T-helper 22 cell (primary cell): ENCODE measurements around the gene SIK1.
"Not testable (repeated sequence)": the region's sequence is repeated elsewhere in the genome, so short reads cannot be mapped to it uniquely, and the experiment has no call there.

Experiments
- DNase-seq: peaks from one replicate; pipeline ENCODE4 v3.0.0-alpha.2; 2020; ENCODE audit warnings: low read depth

Gene SIK1

DNA sequence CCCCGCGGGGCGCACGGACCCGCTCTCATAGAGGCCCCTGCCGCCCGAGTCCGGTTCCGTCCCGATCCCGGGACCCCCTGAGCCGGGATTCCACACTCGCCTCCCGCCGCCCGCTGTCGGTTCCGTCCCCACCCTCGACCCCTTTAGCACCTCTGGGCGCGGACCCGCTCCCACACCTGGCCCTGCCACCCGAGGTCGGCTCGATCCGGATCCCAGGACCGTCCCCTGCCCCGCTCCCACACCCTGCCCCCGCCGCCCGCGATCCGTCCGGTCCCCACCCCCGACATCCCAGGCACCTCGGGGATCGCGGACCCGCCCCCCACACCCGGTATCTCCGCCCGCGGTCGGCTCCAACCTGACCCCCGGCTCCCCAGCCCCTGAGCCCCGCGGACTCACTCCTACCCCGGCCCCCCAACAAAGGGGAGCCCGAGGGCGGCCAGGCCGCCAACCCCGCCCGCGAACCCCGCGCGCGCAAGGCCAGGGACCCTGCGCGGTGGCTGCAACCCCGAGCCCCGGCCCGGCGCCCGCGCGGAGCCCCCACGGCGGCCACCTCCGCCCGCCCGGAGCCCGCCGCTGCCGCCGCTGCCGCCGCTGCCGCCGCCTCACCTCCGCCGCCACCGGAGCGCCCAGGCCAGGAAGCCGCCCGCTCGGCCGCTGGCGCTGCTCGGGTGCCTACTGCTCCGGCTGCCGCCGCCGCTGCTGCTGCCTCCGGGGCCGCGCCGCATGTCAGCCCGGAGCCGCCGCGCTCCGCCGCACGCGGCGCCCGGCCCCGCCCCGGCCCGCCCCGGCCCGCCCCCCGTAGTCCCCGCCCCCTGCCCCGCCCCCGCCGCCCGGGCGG is at the start of gene SIK1:
SIK1 (minus strand) TSS at position 728 of the 838 bp plus-strand sequence. CDS start 953 bp downstream, outside the sequence.
- not testable (repeated sequence) for DNase-seq

DNA sequence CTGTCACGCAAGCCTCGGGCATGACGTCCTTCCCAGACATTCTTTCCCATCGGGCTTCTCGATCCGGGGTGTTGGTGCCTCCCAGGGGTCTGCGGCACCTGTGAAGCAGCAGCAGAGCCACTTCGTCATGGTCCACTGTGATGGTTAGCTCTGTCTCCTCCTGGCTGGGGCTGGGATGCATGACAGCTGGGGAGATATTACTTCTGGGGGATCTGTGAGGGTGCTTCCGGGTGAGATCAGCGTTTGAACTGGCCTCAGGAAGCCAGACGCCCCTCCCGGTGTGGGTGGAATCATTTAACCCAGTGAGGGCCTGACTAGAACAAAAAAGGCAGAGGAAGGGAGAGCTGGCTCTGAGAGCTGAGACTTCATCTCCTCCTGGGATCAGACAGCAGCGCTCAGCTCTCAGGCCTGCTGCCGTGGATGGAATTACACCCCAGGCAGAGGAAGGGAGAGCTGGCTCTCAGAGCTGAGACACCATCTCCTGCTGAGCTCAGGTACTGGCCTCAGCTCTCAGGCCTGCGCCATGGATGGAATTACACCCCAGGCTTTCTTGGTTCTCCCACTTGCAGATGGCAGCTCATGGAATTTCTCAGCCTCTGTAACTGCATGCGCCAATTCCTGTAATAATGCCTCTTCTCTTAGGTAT is 44.8 kb upstream of the SIK1 start:
- not testable (repeated sequence) for DNase-seq

DNA sequence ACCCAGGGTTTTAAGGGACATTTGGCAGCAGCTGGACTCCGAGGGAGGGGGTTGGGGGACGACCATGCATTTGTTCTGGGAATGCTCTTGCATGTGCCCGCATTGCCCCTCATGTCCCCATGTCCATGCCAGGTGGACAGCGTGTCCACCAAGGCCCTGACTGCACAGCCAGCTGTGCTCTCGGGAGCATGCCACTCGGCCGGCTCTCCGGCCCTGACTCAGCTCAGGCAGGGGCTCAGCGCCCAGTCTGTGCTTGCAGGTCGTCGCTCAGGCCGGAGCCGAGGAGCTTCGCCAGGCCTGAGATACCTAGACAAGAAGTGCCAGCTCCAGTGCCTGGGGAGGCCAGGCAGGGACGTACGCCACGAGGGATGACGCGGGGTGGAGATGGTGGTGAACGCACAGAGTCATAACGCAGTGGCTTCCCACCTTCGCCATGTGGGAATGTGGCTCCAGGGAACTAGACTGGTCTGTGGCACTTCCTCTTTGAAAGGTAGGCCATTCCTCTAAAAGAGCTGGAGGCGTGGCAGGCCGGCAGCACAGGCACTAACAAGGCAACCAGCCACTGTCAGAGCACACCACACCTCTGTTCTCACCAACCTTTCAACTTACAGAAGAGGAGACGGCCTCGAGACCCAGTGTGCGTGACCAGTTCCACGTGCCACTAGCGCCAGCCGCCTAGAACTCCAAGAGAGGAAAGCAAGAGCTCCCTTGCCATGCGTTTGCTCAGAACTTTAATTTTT is 43.0 kb upstream of the SIK1 start:
- DNase-seq, result not testable (repeated sequence)

DNA sequence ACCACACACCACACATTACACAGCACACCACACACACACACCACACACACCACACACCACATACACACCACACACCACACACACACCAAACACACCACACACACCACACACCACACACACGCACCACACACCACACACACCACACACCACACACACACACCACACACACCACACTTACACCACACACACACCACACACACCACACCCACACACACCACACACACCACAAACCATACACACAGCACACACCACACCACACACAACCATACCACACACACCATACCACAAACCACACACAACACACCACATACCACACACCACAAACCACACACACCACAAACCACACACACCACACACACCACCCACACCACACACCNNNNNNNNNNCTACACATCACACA is 40.9 kb upstream of the SIK1 start:
- DNase-seq, result no peak

DNA sequence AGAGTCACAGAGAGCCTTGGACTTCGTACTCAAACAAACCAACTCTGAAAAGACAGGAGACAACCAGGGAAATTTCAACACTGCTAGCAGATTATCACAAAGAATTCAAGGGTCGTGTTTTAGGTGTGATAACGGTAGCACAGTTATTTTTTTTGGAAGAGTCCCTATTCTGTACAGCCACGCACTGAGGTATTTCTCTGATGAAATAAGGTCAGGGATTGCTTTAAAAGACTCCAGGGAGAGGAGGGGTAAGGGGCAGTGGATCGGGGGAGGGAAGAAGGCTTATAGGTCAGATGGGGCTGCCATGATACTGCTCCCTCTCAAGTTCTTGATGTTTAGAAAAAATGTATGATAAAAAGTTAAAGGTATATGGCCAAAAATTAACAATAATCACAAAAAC is 38.2 kb upstream of the SIK1 start:
- not testable (repeated sequence) for DNase-seq

DNA sequence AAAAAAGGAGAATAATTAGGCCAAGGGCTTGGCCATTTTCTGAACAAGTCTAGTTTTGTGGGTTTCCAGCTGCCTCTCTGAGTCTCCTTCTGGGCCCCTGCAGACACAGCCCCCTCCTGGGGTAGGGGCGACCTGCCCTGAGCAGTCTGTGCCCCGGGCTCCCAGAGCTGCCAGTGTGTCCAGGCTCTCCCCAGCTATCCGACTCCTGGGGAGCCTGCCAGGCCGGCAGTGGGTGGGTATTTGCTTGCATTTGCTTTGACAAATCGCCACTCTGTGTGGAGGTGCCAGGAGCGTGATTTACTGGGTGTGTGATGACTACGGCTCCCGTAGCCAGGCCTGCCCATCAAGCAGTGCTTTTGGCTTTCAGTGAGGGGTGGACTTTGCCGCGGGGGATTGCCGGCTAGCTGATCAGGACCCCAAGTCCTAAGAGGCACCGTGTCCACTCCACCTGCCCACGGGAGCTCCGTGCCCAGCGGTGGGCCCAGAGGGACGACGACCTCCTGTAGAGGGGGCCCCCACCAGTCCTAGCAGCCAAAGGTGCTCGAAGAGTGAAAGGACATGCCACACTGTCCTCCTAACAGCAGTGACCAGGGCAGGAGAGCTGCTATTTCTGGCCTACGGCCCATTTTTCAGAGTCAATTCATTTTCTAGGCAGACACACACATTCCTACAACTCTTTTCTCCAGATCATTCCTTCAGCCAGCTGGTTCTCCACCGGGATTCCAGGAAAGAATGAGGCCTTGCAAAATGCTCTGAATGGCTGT is 36.7 kb upstream of the SIK1 start:
- DNase-seq, result not testable (repeated sequence)

DNA sequence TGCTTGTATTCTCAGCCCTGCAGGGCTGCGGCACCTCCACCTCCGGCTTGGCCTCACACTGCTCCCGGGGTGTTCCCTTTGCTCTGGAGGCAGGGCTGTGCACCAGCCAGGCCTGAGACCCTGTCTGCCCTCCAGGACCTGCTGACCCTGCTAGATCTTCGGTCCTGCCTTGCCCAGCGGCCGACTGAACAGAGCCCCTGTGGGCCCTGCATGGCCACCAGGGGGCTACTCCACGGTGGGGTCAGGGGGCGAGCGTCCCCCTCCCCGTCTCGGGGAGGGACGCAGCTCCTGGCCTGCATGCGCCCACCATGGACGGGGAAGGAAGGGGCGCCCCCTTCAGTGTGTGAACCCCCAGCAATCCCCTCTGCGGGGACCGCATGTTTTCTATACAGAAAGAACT is 36.0 kb upstream of the SIK1 start:
- not testable (repeated sequence) for DNase-seq

DNA sequence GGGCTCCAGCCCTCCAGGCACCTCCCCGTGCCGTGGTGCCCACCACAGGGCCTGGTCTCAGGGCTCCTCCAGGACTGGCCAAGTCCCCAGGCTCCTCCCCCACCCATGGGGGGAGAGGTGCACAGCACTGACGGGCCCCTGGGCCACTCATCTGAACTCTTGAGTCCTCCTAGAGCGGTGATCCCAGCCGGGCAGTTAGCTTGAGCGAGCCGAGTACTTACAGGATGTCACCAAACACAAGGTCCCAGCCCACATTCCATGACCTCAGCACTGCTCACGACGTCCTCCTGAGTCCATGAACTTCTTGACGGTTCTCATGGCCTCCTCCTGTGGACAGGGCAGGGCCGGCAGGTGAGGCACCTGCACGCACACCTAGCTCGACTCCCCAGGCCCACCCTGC is 33.5 kb upstream of the SIK1 start:
- DNase-seq, result not testable (repeated sequence)

DNA sequence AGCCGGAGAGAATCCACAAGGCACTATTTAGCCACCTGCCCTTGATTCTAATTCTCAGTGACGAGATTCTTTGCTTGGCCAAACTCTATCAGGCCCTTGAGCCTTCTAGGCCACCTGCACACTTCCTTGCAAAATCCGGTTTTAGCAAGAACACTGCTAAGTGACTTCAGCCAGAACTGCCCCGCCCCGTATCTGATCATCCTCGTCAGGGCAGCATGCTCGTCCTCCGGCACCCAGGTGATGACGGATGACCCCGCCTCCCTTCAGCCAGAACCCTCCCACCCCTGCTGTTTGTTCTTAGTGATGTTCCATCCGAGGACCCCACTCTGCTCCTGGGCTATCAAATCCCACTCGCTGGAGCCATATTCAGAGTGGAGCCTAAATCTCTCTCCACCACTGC is 32.1 kb upstream of the SIK1 start:
- not testable (repeated sequence) for DNase-seq

DNA sequence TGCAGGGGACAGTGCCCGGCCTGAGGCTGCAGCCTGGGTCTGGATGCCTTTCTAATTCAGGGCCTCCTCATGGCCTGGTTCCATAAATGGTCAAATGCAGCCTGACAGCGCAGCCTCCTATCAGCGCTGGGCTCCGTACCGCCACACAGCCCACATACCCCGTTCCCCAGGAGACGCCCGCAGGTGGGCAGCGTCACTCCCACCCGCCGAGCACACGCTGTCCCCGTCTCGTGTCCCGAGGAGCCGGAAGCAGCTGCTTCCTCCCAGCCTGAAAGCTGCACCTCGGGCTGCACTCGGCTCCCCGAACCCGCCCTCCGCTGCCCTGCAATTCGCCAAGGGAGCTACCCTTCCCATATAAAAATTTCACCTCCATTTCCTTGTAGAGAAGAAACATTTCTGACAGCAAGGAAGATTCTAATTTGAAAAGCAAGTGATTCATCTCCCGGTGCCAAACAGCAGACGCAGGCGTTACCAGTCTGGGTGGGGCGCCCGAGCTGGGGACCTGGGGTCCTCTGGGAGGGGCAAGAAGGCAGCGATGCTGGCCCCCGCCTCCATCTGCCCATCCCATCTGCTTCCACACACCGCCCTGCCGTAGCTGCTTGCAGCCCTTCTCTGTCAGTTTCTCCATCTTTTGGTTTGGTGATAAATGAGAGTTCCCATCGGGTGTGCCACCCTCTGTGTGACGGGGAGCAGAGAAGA is 29.8 kb upstream of the SIK1 start:
- DNase-seq, result not testable (repeated sequence)

DNA sequence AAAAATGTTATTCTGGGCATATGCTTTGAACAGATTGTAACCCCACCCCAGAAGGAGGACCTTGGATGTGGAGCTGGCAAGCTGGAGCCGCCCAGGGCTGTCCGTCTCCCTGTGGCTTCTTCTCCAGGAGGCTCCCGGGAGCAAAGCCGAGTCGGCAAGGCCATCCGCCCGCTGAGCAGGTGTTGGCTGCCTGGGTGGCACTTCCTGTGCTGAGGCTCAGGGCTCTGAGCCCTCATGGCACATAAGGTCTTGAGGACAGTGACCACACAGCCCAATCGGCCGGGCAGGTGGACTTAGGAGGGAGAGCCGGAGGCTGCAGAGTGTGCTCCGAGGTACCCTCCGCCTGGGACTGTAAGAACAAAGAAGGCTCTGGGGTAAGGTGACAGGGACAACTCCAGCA is 28.8 kb upstream of the SIK1 start:
- DNase-seq, result not testable (repeated sequence)

DNA sequence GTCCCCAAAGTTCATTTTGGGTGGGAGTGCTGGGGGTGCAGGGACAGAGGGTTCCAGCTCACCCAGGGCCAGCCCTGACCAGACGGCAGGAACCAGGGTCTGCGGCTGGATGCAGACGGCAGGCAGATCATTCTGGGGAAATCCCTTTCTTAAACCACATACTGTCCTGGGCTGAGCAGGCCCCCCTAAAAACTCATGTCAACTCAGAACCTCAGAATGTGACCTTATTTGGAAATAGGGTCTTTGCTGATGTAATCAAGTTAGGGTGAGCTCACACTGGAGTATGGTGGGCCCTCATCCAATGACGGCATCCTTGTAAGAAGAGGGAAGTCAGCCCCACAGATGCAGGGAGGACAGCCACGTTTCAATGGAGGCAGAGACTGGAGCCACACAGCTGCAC is 27.2 kb upstream of the SIK1 start:
- not testable (repeated sequence) for DNase-seq

DNA sequence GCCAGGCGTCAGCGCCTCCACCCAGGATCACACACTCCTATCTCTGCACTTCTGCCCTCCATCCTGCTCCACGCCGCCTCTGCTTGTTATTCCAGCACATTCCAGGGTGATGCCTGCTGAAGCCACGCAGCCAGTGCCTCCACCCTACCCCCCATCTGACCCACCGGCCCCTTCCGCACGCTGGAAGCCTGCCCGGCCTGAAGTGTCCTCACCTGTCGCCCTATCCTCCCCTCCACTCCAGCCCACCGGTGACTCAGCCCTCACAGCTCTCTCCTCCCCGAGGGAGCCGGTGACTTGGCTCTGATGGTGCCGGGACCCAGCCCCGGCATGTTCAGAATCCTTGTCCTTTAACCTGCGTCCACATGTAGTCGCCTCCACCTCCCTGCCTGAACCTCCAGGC is 24.9 kb upstream of the SIK1 start:
- DNase-seq, result not testable (repeated sequence)

DNA sequence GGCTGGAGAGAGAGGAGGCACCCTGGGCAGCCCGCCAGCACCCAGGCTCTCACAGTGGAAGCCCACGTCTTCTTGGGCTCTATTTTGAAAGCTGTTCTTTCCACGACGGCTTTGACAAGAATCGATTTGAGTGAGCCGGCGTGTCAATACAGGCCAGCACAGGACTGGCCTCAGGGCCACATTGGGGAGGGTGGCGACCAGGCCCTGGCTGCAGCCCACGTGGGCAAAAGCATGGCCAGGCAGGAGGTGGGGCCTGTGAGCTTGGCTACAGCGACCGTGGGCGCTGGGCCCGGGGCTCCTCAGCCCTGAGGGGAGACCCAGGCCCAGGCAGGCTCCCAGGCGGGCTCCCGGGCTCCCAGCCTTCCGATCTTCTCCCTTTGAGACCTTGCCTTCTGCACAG is 23.4 kb upstream of the SIK1 start:
- not testable (repeated sequence) for DNase-seq

DNA sequence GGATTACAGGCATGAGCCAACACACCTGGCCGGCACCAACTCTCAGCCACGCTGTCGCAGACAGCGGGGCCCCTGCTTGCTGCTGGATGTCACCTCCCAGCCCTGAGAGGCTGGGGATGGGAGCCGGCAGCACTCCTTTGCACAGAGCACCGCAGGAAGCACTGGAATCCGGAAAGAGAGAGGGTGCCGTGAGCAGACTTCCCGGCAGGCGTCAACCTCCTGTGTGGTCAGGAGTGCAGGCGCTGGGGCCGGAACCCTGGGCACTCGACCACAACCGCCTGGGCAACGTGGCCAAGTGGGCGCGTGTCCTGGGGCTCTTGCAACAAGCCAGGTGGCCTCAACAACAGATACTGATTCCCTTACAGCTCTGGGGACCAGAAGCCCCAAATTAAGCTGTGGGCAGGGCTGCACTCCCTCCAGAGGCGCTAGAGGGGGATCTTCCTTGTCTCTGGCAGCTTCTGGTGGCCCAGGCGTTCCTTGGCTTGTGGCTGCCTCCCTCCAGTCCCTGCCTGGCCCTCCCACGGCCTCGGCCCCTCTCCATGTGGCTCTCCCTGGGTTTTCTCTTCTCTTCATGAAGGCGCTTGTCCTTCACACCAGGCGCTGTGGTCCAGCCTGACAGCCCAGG is 20.5 kb upstream of the SIK1 start:
- not testable (repeated sequence) for DNase-seq

DNA sequence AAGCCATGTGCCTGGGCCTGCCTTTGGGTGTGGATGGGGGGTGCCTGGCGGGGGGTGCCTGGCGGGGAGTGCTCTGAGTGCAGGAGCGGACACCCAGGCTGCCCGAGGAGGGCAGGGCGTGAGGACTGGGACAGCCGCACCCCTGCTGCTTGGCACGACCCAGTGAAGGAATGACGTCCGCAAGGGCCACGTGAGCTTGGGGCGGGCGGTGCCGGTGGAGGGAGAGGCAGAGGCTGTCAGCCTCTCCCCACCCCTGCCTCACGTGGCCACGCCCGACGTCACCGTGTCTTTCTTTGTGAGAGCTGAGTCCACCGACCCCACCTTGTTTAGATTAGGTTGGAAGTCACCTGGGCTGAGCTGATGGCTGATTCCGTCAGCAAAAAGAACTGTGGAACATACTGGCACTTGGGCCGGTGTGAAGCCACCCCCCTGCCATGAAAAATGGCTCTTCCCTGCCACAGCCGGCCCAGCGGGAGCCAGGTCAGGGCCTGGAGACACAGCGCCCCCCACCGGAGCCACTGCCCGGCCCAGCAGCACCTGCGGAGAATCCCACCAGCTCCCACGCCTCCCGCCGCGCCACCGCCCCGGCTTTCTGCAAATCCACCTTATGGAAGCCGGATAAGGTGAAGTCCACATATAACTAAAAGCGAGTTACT is 19.5 kb upstream of the SIK1 start:
- not testable (repeated sequence) for DNase-seq

DNA sequence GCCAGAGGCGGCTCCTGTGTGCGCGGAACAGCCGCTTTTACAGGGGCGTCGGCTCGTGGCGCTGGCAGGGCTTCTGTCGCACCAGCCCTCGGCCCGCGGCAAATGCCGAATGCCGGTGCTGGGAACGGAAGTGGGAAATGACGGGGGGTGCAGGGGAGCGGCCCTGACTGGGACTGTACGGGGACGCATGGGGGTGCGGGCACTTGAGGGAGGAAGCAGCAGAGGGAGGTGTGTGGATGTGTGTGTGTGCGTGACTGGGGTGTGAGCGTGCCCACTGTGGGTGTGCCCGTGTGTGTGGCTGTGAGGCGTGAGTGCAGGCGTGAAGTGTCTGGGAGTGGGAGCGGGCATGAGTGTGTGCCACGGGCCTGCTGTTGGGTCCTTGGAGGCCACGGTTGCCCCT is 17.6 kb upstream of the SIK1 start:
- not testable (repeated sequence) for DNase-seq

DNA sequence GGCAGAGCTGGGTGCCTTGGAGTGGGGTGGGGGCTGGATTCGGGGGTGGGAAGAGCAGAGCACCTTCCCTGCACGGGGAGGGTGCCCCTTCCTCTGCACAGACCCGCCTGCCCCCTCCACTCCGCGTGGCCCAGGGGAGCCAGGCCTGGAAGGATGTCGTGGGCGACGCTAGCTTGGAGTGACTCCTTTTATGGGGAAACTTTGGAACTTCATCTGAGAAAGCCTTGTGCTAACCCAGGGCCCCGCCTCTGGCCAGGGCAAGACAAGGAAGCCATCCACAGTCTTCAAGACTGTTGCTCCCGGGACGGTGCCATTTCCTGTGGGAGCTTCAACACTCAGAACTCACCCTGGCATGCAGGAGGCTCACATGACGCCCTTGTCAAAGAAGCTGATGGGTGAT is 15.6 kb upstream of the SIK1 start:
- not testable (repeated sequence) for DNase-seq

DNA sequence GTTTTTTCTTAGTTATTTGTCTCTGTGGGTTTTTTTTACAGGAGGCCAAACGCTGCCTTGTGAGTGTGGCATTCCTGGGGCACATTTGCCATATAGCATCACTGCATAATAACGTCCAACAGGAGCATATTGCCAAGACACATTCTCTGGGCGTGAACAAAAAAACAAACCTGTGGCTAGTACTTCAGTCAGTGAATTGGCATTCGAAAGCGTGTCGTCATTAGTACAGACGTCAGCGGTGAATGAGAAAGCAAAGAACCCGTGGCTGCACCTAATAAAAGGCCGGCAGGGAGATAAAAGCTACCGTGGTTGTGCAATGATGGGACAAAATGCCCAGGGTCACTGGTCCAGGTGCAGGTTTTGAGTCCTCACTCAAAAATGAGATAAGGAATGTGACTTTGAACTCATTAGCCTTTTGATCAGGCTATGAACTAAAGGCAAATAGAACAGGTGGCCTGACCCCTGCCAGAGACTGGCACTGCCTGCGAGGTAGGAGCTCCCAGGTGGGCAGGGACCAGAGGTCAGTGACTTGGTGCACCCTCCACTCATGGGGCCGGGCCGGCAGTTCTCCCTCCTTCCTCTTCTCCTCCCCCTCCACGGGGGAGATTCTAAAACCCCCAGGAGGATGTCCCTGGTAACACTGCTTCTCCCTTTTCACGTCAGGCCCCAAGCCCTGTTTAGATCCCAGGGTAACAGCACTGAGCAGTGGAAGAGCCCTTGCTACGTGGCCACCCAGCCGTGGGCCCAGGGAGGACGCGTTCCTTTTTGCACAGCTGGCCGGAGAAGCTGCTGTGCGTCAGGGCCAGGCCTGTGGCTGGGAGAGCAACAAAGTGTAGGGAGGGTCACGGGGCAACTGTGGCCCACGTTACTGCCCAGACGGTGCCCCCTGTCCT is 14.2 kb upstream of the SIK1 start:
- not testable (repeated sequence) for DNase-seq
